ENCODE results near the gene CACNA1C.

The CACNA1C gene

DNA sequence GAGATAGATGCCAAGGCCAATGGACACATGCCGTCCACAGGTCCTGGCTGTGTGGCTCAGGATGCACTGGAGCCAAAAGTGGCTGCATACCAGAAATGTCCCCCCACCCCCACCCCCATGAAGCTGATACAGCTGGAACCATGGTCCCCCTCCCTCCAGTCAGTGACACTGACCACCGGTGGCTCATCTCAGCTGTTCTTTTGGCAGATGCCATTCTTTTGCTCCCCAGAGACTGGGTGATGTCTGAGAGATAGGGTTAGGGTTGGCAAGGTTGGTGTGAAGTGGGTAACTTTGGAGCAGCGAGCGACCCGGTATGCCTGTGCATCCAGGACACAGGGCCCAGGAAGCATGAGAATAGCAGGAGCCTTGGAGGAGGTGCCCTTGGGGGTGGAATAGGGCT is 285.6 kb downstream of the CACNA1C start:
- Histone ChIP-seq H3K27me3 (ENCODE audit: insufficient read depth, poor library complexity, severe bottlenecking) (no peaks in the 10 kb centered on the region), H3K9me3 (ENCODE audit: severe bottlenecking) (no peaks in the 10 kb centered on the region), H3K4me3 (ENCODE audit: severe bottlenecking) (no peak overlapping the region), H3K4me1 (ENCODE audit: insufficient read depth, poor library complexity, severe bottlenecking) (peaks cover 44% of the 10 kb centered on the region), H3K36me3 (ENCODE audit: low read depth) (no peaks in the 10 kb centered on the region), H3K27ac (ENCODE audit: poor library complexity, severe bottlenecking) (peak overlapping the region; percentile 16)
- ATAC-seq (ENCODE audit: low read depth) (no peak), DNase-seq (ENCODE audit: low spot score) (peak; percentile 22)
- no peak for TF ChIP-seq CTCF (IDR thresholded peaks at IDR 0.05; ENCODE audit: poor library complexity, severe bottlenecking)

DNA sequence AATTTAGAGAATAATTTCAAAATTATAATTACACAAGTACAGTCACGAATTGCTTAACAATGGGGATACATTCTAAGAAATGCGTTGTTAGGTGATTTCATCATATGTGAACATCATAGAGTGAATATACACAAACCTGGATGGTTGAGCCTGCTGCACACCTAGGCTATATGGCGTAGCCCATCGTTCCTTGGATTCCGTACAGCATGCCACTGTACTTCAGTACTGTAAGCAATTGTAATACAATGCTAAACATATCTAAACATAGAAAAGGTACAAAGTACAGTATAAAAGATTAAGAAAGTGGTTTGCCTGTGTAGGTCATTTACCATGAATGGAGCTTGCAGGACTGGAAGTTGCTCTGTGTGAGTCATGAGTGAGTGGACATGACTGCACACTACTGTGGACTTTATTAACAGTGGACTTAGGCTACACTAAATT is 286.2 kb downstream of the CACNA1C start:
- Histone ChIP-seq H3K27ac (ENCODE audit: poor library complexity, severe bottlenecking) (peak overlapping the region; percentile 16), H3K27me3 (ENCODE audit: insufficient read depth, poor library complexity, severe bottlenecking) (no peaks in the 10 kb centered on the region), H3K4me1 (ENCODE audit: insufficient read depth, poor library complexity, severe bottlenecking) (peaks cover 44% of the 10 kb centered on the region), H3K4me3 (ENCODE audit: severe bottlenecking) (no peak overlapping the region), H3K9me3 (ENCODE audit: severe bottlenecking) (no peaks in the 10 kb centered on the region), H3K36me3 (ENCODE audit: low read depth) (no peaks in the 10 kb centered on the region)
- peak; percentile 44 for DNase-seq (ENCODE audit: low spot score)
- peak; percentile 71 for ATAC-seq (ENCODE audit: low read depth)
- no peak for TF ChIP-seq CTCF (IDR thresholded peaks at IDR 0.05; ENCODE audit: poor library complexity, severe bottlenecking)

DNA sequence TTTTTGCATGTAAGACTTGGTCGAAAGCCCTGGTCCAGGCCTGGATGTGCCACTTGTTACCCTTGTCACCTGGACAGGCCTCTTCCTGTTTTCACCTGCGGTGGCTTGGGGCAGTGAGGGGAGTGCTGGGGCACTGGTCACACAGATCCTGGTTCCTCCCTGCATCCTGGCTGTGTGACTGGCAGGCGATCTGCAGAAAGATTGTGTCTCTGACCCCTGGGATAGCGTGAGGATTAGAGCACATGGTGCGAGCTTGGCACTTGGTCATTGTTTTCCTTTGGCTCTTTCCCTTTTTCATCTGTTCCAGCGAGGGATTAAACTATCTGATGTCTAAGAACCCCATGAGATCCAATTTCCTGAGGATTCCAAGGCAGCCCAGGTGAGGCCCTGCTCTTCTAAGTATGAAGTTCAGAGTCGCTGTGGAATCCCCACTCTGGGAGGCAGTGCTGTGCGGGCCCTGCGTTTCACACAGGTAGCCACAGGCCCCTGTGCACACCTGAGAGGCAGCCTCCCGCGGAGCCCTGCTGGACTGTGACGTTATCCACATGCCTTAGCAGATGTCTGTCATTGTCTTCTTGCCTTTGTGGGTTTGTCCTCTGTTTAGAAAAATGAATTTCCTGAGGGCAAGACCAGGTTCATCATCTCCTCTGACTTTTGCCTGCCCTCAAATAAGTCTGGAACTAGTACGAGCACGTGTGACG is 288.4 kb downstream of the CACNA1C start:
- no peak for ATAC-seq (ENCODE audit: low read depth)
- peaks cover 37% of the 10 kb centered on the region for H3K4me1 ChIP-seq (ENCODE audit: insufficient read depth, poor library complexity, severe bottlenecking)
- H3K27ac ChIP-seq (ENCODE audit: poor library complexity, severe bottlenecking), result no peak overlapping the region
- H3K9me3 ChIP-seq (ENCODE audit: severe bottlenecking), result no peaks in the 10 kb centered on the region
- no peak for DNase-seq (ENCODE audit: low spot score)
- no peak for TF ChIP-seq CTCF (IDR thresholded peaks at IDR 0.05; ENCODE audit: poor library complexity, severe bottlenecking)
- H3K27me3 ChIP-seq (ENCODE audit: insufficient read depth, poor library complexity, severe bottlenecking), result no peaks in the 10 kb centered on the region
- no peaks in the 10 kb centered on the region for H3K36me3 ChIP-seq (ENCODE audit: low read depth)
- no peak overlapping the region for H3K4me3 ChIP-seq (ENCODE audit: severe bottlenecking)

DNA sequence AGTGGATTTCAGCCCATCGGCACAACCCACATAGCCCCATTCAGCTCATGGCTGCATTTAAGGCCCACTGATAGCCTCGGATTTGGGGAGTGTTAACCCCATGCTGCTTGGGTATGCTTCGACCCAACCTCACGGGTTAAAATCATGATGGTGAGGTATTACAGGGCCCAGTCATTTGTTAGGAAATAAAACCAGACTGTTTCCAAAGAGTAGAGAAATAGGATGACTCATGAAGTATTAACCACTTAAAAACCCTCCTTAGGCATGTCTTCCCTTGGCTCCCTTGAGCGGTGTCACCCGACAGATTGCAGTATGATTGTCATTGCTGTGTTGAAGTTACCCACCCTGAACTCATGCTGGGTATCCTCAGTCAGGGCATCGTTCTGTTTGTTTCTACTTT is 289.1 kb downstream of the CACNA1C start:
- no peak for TF ChIP-seq CTCF (IDR thresholded peaks at IDR 0.05; ENCODE audit: poor library complexity, severe bottlenecking)
- ATAC-seq (ENCODE audit: low read depth), result peak; percentile 72
- H3K27me3 ChIP-seq (ENCODE audit: insufficient read depth, poor library complexity, severe bottlenecking), result no peaks in the 10 kb centered on the region
- H3K4me1 ChIP-seq (ENCODE audit: insufficient read depth, poor library complexity, severe bottlenecking), result peaks cover 30% of the 10 kb centered on the region
- H3K27ac ChIP-seq (ENCODE audit: poor library complexity, severe bottlenecking), result no peak overlapping the region
- DNase-seq (ENCODE audit: low spot score), result no peak
- H3K36me3 ChIP-seq (ENCODE audit: low read depth), result no peaks in the 10 kb centered on the region
- H3K9me3 ChIP-seq (ENCODE audit: severe bottlenecking), result no peaks in the 10 kb centered on the region
- H3K4me3 ChIP-seq (ENCODE audit: severe bottlenecking), result no peak overlapping the region

DNA sequence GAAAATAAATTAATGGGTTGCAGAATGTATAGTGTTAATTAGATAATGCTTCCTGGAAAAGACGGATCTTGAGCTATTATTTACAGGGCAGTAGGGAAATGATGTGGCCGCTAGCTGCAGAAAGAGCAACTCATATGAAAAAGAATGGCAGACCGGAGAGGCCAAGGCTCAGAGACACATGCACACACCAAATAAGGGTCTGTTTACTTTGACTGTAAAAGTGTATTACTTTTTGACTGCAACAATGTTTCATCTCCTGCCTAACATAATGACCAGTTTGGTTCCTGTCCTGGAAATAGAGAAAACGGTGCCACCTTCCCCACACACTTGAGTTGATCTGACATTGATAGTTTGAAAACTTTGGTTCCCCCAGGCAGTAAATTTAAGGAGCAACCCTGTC is 290.9 kb downstream of the CACNA1C start:
- no peak overlapping the region for H3K27ac ChIP-seq (ENCODE audit: poor library complexity, severe bottlenecking)
- TF ChIP-seq CTCF (IDR thresholded peaks at IDR 0.05; ENCODE audit: poor library complexity, severe bottlenecking), result no peak
- H3K9me3 ChIP-seq (ENCODE audit: severe bottlenecking), result no peaks in the 10 kb centered on the region
- no peaks in the 10 kb centered on the region for H3K27me3 ChIP-seq (ENCODE audit: insufficient read depth, poor library complexity, severe bottlenecking)
- ATAC-seq (ENCODE audit: low read depth) (no peak), DNase-seq (ENCODE audit: low spot score) (no peak)
- H3K4me3 ChIP-seq (ENCODE audit: severe bottlenecking), result no peak overlapping the region
- no peaks in the 10 kb centered on the region for H3K36me3 ChIP-seq (ENCODE audit: low read depth)
- peaks cover 17% of the 10 kb centered on the region for H3K4me1 ChIP-seq (ENCODE audit: insufficient read depth, poor library complexity, severe bottlenecking)

All from RWPE2 (cell line).